K562 (cell line): ENCODE data around the gene GNG14. TPM values are rescaled to one million over a fixed set of nuclear protein-coding genes. Genes with fewer than 3 reads are reported as not detected.

Experiments
- CHD2 ChIP-seq: IDR thresholded peaks from 2 replicates; pipeline ENCODE4 v1.6.1; 2011; ENCODE audit warnings: low read depth, low read length
- ETS2 ChIP-seq: IDR thresholded peaks from 2 replicates; pipeline ENCODE4 v1.6.1; 2016; ENCODE audit warnings: borderline replicate concordance, missing genetic modification characterization, mild to moderate bottlenecking, moderate library complexity, missing compliant biosample characterization; ENCODE audit not compliant: poor library complexity, severe bottlenecking
- GABPA ChIP-seq: fragments of 200-800 bp; sonication (Bioruptor generic); conservative IDR thresholded peaks from 2 replicates; pipeline ENCODE4 v1.6.1; 2016; ENCODE audit warnings: low read depth, missing genetic modification characterization, missing compliant biosample characterization
- HES1 ChIP-seq: fragments of 450-650 bp; IDR thresholded peaks from 2 replicates; pipeline ENCODE4 v1.6.1; 2016; ENCODE audit warnings: low read depth, mild to moderate bottlenecking, moderate library complexity
- HSF4 ChIP-seq: fragments of 250-450 bp; sonication (Bioruptor Pico); IDR thresholded peaks from 2 replicates; pipeline ENCODE4 v2.1.2; 2022; ENCODE audit warnings: mild to moderate bottlenecking, moderate library complexity, borderline replicate concordance
- MXD1 ChIP-seq: fragments of 250-450 bp; sonication (Bioruptor Pico); IDR thresholded peaks from 2 replicates; pipeline ENCODE4 v1.8.0; 2021; ENCODE audit warnings: borderline replicate concordance, mild to moderate bottlenecking, moderate library complexity; ENCODE audit not compliant: poor library complexity, severe bottlenecking
- NR2F6 ChIP-seq: fragments of 450-650 bp; formaldehyde crosslinking; IDR thresholded peaks from 2 replicates; pipeline ENCODE4 v1.4.0; 2020; ENCODE audit warnings: mild to moderate bottlenecking
- PHF8 ChIP-seq: fragments of 200-600 bp; sonication (generic); IDR thresholded peaks from 2 replicates; pipeline ENCODE4 v1.6.1; 2012; ENCODE audit warnings: mixed run types, mild to moderate bottlenecking, inconsistent platforms, low read length, moderate library complexity, borderline replicate concordance
- PRPF4 ChIP-seq: fragments of 200-400 bp; formaldehyde crosslinking; IDR thresholded peaks from one replicate; pipeline ENCODE4 v1.6.1; 2017; ENCODE audit warnings: low read length, low read depth, mild to moderate bottlenecking; ENCODE audit not compliant: insufficient read depth, poor library complexity, severe bottlenecking
- RB1 ChIP-seq: fragments of 450-650 bp; IDR thresholded peaks from 2 replicates; pipeline ENCODE4 v1.6.1; 2017; ENCODE audit warnings: low read depth, mild to moderate bottlenecking
- SMARCA4 ChIP-seq: fragments of 450-650 bp; IDR thresholded peaks from 2 replicates; pipeline ENCODE4 v1.6.1; 2016
- ZC3H11A ChIP-seq: IDR thresholded peaks from 2 replicates; pipeline ENCODE4 v1.6.1; 2012; ENCODE audit warnings: low read depth, low read length, improper control_type of control experiment
- ZFP1 ChIP-seq: fragments of 450-650 bp; formaldehyde crosslinking; IDR thresholded peaks from 2 replicates; pipeline ENCODE4 v1.4.0; 2020; ENCODE audit warnings: mild to moderate bottlenecking, mixed read lengths
- ZNF121 ChIP-seq: sonication (generic); formaldehyde crosslinking; conservative IDR thresholded peaks from 2 replicates; pipeline ENCODE4 v1.8.0; 2022; ENCODE audit warnings: missing genetic modification reagents
- ZNF124 ChIP-seq: sonication (generic); formaldehyde crosslinking; IDR thresholded peaks from 2 replicates; pipeline ENCODE4 v1.8.1; 2022; ENCODE audit warnings: missing genetic modification reagents
- ZNF212 ChIP-seq: fragments of 450-650 bp; formaldehyde crosslinking; IDR thresholded peaks from 2 replicates; pipeline ENCODE4 v1.4.0; 2020; ENCODE audit warnings: mild to moderate bottlenecking
- ZNF354B ChIP-seq: fragments of 250-450 bp; sonication (Bioruptor Pico); IDR thresholded peaks from 2 replicates; pipeline ENCODE4 v1.4.0; 2020
- ZNF436 ChIP-seq: fragments of 250-450, 450-650 bp; sonication (Bioruptor Pico); formaldehyde crosslinking; IDR thresholded peaks from 2 replicates; pipeline ENCODE4 v1.7.0; 2020; ENCODE audit warnings: mild to moderate bottlenecking
- ZNF507 ChIP-seq: conservative IDR thresholded peaks from 2 replicates; pipeline ENCODE4 v1.6.1; 2017; ENCODE audit warnings: missing genetic modification characterization, missing compliant biosample characterization
- polyA plus RNA-seq, 8 experiments: library from polyadenylated mRNA; depleted of rRNA in 4 of 8; stranded (reverse) in 5 of 8; unstranded in 3 of 8; fragments of >200 nt; fragmentation: Nextera tagmentation in 2 of 8; fragmentation: Illumina TruSeq in 1 of 8; extraction: Ambion mirVana in 2 of 8; extraction: Trizol in 1 of 8; gene quantifications; 2 replicates each; pipeline versions ENCODE4 v1.2.1 to v1.2.3, GENCODE V29; 2011 to 2014; ENCODE audit warnings: inconsistent platforms in 1 of 8, missing spikeins in 1 of 8
- total RNA-seq, 7 experiments: library from RNA; depleted of rRNA in 6 of 7; stranded (reverse); fragments of >200 nt in 6 of 7; fragmentation: Illumina TruSeq in 2 of 7; extraction: Trizol in 2 of 7; gene quantifications; 2 replicates each; pipeline versions ENCODE4 v1.2.1 to v1.2.3, GENCODE V29; 2011 to 2021; ENCODE audit warnings: low replicate concordance in 1 of 7
- TF ChIP-seq, protein P1 (sequence below): sonication (generic); formaldehyde crosslinking; IDR thresholded peaks from 2 replicates; pipeline ENCODE4 v1.4.0; 2020; ENCODE audit warnings: mild to moderate bottlenecking, missing genetic modification reagents
- TF ChIP-seq, protein P2 (sequence below), 2 experiments: IDR thresholded peaks; 2 replicates each; pipeline ENCODE4 v1.6.1; 2011; ENCODE audit warnings: borderline replicate concordance in 1 of 2, control low read depth in 1 of 2, low read depth in 1 of 2, low read length in 1 of 2, mild to moderate bottlenecking in 1 of 2, mixed read lengths in 1 of 2, moderate library complexity in 1 of 2; ENCODE audit not compliant: insufficient read depth in 1 of 2, insufficient read length in 1 of 2, poor library complexity in 1 of 2, severe bottlenecking in 1 of 2; ENCODE audit errors: extremely low read depth in 1 of 2
- TF ChIP-seq, protein P3 (sequence below): fragments of 250-450 bp; sonication (Bioruptor Pico); IDR thresholded peaks from 2 replicates; pipeline ENCODE4 v1.5.0; 2021

Gene GNG14
- total and polyA plus RNA-seq, 9 of the 15 experiments (the other 6 are each of a cell fraction or from before 2014, with no cell fraction given) = not detected

GRCh38 chr19:12722566-12723380, 35.0 kb downstream of the GNG14 start (continued):
- TF ChIP-seq ZNF121 (no peak), CHD2 (0 out of 2 replicates have a peak, but pooled peaks have one; percentile 10), GABPA (tag) (peak; percentile 92), PRPF4 (no peak), HSF4 (CRISPR knock-in tag) (no peak), ZFP1 (CRISPR knock-in tag) (peak; percentile 60; the same call in 1 of the 2 replicates), RB1 (no peak; the same call in 1 of the 2 replicates), ZNF354B (CRISPR knock-in tag) (no peak), ZNF124 (CRISPR knock-in tag) (no peak), ZNF212 (CRISPR knock-in tag) (no peak), ZC3H11A (no peak), SMARCA4 (0 out of 2 replicates have a peak, but pooled peaks have one; percentile 36), ZNF436 (CRISPR knock-in tag) (no peak), MXD1 (CRISPR knock-in tag) (peak; percentile 29), NR2F6 (no peak), PHF8 (peak; percentile 28; the same call in 1 of the 2 replicates), ZNF507 (tag) (no peak), ETS2 (tag) (no peak), HES1 (peak; percentile 56; the same call in 1 of the 2 replicates)
- TF ChIP-seq, protein P1, sequence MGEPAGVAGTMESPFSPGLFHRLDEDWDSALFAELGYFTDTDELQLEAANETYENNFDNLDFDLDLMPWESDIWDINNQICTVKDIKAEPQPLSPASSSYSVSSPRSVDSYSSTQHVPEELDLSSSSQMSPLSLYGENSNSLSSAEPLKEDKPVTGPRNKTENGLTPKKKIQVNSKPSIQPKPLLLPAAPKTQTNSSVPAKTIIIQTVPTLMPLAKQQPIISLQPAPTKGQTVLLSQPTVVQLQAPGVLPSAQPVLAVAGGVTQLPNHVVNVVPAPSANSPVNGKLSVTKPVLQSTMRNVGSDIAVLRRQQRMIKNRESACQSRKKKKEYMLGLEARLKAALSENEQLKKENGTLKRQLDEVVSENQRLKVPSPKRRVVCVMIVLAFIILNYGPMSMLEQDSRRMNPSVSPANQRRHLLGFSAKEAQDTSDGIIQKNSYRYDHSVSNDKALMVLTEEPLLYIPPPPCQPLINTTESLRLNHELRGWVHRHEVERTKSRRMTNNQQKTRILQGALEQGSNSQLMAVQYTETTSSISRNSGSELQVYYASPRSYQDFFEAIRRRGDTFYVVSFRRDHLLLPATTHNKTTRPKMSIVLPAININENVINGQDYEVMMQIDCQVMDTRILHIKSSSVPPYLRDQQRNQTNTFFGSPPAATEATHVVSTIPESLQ = peak; percentile 71; the same call in 1 of the 2 replicates
- TF ChIP-seq, protein P2, sequence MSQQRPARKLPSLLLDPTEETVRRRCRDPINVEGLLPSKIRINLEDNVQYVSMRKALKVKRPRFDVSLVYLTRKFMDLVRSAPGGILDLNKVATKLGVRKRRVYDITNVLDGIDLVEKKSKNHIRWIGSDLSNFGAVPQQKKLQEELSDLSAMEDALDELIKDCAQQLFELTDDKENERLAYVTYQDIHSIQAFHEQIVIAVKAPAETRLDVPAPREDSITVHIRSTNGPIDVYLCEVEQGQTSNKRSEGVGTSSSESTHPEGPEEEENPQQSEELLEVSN (IDR thresholded peaks at IDR 0.05; ENCODE audit: borderline replicate concordance in 1 of 2, extremely low read depth in 1 of 2, insufficient read depth in 1 of 2, insufficient read length in 1 of 2, low read depth in 1 of 2, low read length in 1 of 2, poor library complexity in 1 of 2, severe bottlenecking in 1 of 2) = peak; percentile 47 to 53
- TF ChIP-seq, protein P3, sequence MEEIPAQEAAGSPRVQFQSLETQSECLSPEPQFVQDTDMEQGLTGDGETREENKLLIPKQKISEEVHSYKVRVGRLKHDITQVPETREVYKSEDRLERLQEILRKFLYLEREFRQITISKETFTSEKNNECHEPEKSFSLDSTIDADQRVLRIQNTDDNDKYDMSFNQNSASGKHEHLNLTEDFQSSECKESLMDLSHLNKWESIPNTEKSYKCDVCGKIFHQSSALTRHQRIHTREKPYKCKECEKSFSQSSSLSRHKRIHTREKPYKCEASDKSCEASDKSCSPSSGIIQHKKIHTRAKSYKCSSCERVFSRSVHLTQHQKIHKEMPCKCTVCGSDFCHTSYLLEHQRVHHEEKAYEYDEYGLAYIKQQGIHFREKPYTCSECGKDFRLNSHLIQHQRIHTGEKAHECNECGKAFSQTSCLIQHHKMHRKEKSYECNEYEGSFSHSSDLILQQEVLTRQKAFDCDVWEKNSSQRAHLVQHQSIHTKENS (CRISPR knock-in tag) = no peak
